DMS79 treated with DMSO at 0.1 percent for 48 hours (cell line): ENCODE results near the gene PIM3.
A peak's percentile ranks its signal among the peaks of the same experiment; 100 is the strongest.

Source experiments
- DNase-seq: peaks from one replicate; lab custom pipeline; 2025; lab: John Stamatoyannopoulos, UW

The PIM3 gene

DNA sequence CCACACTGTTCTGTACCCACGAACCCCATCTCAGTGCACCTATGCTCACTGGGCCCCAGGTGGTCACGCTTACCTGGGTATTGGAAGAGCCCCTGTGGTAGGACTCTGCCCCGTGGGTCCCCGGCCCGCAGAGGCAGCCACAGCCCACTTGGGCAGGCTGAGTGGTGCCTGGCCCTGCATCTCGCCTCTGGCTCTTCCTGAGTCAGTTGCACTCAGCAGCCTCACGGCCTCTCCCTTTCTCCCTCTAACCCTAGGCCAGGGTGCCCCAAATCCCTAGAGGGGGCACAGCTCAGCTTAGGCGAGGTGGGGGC, 32.4 kb upstream of the PIM3 start:
- no peak for DNase-seq

DNA sequence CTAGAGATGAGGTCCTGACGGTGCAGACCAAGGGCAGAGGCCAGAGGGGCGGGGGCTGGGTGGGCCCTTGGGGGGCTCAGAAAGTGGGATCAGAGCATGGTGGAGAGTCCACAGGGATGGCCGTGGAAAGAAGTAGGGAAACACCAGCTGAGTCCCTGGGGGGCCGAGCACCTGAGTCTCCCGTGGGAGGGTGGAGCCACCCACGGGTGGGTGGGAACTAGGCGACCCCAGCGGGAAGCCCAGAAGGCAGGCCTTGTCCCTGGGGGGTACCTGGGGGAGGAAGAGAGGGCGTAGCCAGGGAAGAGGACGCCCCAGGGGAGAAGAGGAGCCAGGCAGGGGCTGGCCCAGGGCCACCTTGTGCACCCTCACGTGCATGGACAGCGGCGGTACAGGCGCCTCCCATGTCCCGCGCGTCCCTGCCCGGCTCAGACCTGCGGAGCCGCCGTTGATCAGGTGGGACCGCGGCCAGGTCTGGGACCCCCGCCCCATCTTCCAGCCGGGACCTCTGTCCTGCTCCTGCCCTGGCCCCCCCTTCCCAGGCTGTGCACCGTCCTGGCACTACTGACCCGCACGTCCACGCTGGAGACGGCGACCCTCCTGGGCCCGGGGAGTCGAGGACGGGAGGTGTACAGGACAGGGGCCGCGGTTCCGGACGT, 31.9 kb upstream of the PIM3 start:
- DNase-seq = no peak

DNA sequence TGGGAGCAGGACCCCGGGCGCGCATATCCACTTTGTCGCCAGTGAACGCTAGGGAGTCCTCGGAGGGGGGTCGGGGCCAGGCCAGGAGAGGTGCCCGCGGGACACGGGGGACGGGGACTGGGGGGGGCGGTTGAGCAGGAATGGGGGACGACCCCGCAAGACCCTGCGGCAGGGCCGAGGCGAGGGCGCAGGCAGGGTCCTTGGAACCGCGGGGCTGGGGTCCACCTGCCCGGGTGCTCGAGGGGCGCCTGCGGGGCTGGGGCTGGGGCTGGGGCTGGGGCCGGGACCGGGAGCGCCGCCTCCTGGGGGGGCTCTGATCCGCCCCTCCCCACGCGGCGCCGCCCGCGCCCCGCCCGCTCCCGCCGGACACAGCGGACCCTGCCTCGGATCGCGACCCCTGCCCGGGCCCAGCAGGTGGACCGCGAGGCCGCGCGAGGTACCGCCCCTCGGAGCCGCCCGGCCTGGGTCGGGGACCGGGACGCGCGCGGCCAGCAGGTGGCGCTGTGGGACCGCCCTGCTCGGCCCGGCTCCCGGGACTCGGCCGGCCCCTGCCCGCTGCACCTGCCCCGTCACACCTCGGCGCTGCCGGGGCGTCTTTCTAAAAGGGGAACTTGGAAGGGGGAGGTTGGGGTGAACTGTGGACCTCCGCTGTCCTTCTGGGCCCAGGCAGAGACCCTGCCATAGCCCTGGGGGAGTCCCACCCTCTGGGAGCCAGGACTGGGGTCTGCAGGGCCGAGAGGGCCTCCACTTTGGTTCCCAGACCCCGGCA, 31.2 kb upstream of the PIM3 start:
- no peak for DNase-seq

DNA sequence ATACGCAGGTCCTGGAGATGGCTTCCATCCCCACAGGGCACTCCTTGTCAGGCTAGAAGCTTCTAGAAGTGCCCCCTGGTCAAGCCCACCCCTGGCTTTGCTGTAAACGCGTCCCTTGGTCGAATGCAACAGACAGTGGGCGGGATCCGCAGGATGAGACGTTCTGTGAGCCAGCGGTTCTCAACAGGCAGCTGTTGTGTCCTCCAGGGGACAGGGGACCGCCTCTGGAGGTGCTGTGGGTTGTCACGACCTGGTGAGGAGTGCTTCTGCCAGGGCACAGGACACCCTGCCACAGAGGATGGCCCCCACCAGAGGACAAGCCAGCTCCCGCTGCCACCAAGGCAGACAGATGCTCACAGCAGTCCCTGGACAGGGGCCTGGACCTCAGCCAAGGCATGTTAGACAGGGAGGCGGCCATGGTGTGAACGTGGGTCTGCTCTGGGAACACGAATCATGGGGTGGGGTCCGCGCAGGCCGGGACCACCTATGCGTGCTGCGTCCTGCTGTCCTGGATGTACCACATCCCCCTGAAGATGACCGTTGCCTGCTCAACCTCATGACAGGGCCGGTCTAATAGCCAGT, 30.5 kb upstream of the PIM3 start:
- no peak for DNase-seq

DNA sequence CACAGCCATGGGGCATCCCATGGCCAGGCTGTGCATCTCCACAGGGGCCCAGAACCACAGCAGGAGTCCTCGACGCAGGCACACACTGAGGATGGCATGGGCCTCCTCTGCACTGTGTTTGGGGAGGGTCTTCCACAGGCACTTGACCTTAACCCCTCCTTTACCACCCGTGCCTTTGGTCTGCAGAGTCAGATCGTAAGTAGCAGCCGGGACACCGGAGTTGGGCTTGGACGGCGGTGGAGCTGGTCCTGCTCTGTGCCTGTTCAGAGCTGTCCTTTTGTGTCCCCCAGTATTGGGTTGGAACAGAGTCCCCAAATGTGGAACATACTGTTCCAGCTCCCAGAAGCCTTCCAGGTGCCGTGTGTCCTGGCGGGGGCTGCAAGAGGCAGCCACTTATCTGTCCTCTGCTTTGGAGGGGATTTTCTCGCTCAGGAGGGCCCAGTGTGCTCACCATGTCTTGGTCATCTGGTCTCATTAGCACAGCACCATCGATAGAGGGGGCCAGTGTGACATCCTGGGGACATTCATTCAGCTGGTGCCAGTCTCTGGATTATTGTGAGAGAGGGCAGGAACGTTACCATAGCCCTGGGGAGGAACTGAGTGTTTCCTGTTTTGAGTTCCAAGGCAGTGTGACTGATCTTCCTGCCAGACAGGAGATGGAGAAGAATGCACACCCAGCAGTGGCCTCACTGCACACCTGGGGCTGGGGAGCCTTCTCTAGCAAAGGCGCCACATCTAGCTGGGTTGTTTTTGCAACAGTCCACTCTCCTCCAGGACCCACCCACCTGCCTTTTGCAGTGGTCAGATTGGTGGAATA, 29.8 kb upstream of the PIM3 start:
- DNase-seq = peak; percentile 65

DNA sequence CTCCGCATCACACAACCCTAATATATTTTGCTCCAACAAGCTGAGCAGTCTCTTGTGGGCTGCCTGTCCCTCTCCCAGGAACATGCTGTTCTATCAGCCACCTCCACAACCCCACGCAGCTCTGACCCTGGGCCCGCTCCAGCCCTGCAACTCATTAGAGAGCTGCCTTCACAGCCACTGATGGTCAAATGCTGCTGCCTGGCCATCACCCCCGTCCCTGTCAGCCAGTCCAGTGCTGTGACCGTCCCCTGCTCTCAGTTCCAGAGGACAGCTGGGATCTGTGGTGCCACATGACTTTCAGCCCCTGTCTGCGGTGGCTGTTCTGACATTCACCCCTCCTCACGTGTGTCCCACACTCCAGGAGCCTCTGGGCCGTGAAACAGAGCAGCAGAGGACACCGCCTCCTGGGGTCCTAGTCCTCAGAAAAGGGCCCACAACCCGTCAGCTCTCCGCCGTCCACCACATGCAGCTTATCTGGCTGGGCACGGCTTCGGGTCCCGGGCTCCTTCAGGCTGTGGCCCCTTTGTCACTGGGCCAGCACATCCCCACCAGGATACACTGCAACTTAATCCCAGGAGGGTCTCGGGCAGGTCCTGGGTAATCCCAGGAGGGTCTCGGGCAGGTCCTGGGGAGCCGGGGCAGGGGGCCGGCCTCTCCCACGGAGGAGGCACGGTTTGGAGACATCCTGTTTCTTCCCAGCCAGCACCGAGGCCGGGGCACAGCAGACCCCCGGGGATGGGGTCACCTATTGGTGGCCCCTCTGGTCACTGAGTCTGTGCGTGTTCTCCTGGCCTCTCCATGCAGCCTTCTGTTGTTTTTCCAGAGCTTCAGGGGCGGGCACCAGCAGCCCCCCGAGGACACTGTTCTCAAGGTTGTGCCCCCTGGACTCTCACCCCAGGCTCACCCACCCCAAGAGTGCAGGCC, 27.1 kb upstream of the PIM3 start:
- DNase-seq = no peak

DNA sequence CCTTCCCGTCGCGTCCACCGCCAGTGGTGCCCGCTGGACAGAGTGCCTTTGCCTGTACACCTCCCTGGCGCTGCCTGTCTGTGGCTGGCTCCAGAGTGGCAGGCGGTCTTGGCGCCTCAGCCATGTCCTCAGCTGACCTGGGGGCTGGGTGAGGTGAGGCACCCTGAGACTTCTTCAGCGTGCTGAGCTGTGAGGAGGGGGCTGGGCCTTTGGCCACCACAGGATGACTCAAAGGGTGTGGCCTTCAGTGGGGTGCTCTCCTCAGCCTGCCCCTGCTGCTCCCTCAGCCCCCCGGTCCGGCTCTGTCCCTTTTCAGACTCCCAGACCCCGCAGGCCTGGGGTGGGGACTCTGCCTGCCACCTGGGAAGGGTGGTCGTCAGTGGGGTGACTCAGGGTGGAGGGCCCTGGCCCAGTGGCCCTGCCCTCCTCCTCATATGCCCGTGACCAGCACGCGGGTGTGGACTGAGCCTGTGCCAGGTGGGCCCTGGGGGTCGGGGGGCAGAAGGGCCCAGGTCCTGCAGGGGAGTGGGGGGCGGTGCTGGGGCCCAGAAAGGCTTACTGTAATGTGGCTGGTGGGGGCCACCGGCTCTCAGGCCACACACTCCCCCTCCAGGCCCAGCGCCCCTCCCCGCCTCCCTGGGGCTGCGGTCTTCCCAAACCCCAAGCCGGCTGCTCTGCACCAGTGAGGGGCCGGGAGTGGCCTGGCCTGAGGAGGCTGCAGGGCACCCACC, 26.2 kb upstream of the PIM3 start:
- DNase-seq = no peak

DNA sequence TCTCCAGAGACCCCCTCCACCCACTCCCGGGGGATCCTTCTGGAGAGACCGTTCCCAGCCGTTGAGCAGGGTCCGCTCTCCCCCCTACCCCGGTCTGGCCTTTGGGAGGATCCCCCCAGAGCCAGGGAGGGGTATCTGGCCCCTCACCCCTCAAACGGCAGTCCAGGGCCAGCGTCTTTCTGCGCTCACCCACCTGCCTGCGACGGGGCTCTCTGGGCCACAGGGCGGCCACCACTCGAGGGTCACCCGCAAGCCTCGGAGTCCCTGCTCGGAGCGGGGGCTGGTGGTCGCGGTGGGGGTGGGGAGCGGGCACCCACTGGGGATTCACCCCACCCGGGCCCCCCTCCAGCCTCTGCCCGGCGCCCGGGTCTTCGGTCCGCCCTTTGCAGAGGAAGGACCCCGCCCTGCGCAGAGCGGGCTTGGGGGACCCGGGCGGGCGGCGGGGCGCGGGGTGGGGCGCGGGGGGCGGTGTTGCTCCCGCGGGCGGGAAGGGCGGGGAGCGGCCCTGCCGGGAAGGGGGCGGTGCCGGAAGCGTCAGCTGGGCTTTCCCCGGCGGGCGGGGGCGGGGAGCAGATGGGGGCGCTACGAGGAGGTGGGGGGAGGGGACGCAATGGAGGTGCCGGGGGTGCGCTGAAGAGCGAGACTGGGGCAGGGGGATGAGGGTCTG, 25.5 kb upstream of the PIM3 start:
- no peak for DNase-seq

DNA sequence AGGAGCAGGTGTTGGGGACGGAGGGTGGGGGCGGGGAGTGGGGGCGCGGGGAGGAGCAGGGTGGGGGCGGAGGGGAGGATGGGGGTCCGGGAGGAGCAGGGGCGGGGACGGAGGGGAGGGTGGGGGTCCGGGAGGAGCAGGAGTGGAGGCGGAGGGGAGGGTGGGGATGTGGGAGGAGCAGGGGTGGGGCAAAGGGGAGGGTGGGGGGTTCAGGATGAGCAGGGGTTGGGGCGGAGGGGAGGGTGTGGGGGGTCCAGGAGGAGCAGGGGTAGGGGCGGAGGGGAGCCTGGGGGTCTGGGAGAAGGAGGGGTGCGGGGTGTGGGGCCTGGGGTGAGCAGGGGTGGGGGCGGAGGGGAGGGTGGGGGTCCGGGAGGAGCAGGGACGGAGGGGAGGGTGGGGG, 25.0 kb upstream of the PIM3 start:
- DNase-seq = no peak

DNA sequence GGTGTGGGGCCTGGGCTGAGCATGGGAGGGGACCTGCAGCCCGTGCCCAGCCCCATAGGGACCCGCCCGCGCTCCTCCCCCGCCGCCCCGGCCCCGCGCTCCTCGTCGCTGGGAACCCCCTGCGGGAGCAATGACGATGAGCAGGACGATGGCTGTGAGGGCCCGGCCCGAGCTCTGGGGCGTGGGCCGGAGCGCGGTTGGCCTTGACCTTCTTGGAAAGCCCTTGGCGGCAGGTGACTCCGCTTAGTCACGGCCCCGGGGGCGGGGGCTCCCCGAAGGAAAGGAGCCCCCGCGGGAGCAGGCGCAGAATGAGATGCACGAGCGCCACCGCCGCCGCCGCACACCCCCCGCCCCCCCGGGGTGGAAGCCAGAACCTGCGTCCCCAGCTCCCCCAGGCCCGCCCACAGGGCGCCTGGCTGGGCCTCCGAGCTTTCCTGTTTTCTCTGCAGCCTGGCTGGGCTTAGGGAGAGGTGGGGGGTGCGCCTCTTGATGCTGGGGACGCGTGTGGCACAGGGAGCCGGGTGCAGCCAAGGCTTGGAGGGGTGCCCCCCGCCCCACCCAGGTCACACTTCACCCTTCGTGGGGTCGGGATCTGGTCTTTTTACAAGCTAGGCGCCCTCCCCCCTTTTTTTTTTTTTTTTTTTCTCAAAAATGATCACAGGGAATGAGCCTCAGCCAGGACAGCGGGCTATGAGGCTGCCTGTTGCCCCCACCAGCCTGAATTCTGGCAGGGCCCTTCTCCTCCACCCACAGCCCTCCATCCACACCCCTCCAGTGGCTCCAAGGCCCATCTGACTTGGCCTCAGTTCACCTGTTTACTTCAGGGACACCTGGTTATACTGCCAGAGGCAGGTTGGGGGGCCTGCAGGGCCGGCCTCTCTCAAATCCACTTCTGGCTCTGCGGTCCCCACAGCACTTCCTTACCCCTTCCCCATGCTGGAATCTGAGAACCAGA, 24.3 kb upstream of the PIM3 start:
- DNase-seq = peak; percentile 8

DNA sequence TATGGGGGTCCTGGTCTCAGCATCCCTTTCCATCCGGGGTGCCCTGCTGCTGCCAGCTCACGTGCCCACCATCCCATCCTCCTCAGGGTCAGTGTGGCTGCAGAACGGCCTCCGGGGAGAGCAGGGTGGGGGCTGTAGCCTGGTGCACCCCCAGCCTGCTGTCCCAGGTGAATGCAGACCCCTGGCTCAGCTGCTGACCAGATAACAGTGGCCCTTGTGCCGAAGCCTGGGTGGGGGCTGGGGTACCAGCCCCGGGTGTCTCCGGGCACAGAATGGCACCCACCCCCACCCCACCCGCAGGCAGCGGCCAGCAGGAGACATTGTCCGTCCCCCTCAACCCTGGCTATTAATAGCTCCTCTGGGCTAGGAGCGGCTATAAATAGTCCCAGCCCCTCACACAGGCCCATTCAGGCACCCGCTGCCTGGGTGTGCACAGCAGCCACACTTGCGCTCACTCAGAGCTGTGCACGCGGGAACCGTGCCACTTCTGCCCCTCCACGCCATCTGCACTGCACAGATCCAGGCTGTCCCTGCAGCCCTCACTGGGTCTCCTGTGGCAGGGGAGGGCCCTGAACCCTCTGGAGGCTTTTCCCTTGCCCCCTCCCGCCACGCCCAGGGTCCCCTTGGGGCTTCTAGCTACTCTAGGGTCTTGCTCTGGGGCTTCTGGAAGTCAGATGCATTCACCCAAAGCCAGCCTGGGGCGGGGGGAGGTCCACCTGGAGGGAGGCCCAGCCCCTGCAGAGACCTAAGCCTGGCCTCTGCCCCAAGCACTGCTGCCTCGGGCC, 23.4 kb upstream of the PIM3 start:
- no peak for DNase-seq

DNA sequence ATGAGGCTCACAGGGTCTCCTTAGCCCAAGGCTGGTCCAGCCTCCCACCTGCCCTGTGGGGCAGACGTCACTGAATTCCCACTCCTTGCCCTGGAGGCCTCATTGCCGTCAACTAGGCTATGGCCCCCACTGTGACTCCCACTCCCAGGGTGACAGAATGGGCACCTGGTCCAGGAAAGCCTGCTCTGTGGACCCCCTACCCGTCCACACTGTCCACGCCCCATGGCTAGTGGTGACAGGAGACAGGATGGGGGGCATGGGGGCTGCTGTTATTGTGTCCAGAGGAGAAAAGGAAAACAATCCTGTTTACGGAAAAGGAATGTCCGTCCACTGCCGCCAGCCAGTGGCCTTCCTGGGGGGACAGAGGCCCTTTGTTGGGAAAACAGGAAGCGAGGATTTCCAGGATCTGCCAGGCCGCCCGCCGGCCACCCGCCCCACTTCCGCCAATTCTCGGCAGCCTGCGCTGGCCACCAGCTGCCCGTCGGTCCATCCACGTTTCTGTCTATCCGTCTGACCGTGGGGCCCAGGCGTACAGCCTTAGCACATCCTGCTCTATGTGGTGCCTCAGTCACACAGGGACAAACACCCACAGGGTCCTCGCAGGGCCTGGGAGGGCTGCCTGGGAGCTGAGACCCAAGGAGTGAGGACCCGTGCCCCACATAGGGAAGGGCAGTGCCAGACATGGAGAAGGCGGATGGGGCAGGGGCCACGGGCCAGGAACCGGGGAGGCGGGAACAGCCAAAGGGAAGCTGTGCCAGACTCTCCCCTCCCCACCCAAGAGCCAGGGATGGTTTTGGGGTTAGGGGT, 22.6 kb upstream of the PIM3 start:
- DNase-seq = no peak

DNA sequence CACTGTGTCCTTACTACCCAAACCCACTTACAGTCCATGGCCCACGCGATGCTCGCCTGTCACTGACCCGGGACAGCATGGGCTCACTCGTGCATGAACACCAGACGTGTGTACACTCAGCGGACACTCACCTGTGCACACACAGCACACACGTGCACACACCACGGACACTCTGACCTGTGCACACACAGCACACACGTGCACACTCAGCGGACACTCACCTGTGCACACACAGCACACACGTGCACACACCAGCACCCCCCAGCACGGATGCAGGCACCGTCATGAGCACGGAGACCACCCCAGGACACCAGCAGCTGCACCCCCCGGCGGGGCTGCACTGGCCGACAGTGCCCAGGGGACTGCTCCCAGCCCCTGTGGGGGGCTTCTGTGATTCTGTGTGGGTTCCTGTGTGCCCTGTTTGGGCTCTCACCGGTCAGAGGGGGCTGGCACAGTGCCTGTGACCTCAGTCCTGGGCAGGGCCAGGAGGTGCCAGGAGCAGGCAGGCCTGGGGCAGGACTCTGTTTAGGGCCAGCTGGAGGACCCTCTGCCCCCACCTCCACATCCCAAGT, 21.9 kb upstream of the PIM3 start:
- no peak for DNase-seq

DNA sequence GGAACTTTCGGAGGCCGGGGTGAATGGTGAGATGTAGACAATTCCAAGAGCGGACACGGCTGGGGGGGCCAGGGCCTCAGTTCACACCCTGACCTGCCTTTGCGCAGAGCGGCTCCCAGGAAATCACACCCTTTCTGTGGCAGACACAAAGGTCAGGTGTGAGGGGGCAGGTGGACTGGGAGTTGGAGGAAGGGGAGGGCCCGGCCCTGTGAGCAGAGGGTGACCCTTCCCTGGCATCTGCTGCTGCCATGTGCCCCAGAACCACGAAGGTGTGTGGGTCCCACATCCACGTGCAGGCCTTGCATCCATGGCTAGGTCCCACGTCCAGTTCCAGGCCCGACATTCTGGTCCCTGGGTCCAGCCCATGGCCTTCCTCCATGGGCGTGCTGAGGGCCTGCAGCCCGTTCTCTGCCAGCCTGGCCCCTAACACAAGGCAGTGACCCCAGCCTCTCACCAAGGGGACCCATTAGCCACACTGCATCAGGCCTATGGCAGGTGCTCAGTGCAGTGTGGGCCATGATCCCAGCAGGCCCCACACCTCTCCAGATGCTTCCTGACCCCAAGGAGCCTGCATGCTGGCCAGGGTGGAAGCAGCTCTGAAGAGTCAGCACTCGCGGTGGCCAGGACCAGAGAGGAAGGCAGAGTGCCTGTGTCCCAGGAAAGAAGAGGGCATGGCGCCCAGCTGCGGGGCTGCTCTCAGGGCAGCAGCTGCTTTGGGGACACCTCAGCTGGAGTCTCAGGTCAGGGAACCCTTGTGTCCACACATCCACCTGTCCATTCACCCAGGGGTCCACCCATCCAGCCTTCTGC, 18.9 kb upstream of the PIM3 start:
- no peak for DNase-seq

DNA sequence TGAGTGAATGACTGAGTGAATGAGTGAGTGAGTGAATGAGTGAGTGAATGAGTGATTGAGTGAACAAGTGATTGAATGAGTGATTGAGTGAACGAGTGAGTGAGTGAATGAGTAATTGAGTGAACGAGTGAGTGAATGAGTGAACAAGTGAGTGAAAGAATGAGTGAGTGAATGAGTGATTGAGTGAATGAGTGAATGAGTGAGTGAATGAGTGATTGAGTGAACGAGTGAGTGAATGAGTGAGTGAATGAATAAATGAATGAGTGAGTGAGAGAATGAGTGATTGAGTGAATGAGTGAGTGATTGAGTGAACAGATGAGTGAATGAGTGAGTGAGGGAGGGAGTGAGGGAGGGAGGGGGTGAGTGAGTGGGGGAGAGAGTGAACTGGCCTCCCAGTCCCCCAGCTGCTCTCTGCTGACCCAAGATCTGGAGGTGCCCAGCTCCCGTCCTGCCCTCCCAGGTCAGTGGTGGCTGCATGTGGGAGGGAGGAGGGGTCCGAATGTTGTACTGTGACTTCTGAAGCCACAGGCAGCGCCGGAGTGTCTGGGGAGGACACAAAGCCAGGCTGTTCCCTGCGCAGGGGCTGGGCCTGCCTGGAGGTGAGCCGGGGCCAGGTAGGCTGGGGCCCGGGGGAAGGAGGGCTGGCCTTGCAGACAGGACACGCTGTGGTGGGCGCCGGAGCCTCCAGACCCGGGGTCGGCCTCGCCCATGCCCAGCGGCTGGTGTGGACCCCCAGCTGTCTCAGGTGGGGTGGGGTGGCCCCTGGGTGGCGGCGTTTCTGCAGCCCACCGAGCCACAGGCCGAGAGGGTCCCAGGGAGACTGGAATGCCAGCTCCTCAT, 17.8 kb upstream of the PIM3 start:
- no peak for DNase-seq

DNA sequence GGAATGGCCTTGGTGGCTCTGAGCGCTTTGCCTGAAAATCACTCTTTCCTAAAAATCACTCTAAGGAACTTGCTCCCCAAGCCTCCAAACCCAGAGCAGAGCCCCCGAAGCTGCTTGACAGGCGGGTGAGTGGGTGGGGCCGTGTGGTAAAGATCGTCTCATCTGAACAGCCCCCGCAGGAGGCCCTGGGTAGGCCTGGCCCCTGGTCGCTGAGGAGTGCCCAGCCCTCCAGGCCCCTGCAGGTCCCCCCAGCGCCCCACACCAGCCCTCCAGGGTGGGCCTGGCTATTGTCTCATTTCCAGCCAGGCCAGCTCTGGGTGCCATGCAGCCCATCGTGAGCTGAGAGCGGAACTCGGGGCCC, 17.2 kb upstream of the PIM3 start:
- no peak for DNase-seq
